Kidney (tissue), 14 donors: Measurements from ENCODE around the gene GARRE1. TPM values are rescaled to one million over a fixed set of nuclear protein-coding genes. Genes with fewer than 3 reads are reported as not detected.
A peak's percentile ranks its signal among the peaks of the same experiment; 100 is the strongest.
"Not testable (repeated sequence)": the region's sequence is repeated elsewhere in the genome, so short reads cannot be mapped to it uniquely, and the experiment has no call there.

ENCODE experiments used
- DNase-seq, 5 donors: peaks; one replicate each; pipeline ENCODE4 v3.0.0-alpha.2; 2013 to 2020
- FAIRE-seq: peaks from 2 replicates; lab custom pipeline; 2012; peaks lifted over from hg19 to GRCh38; lab: Jason Lieb, UNC
- H3K27ac ChIP-seq, 2 donors: one replicate each; pipeline ENCODE4 v1.7.0; 2013; ENCODE audit warnings: low read depth in 2 of 2, low read length in 2 of 2, inconsistent platforms in 1 of 2
- H3K27me3 ChIP-seq: one replicate; pipeline ENCODE4 v1.7.1; 2013; ENCODE audit warnings: low read length, inconsistent platforms; ENCODE audit not compliant: control insufficient read depth, insufficient read depth
- H3K36me3 ChIP-seq, 3 donors: one replicate each; pipeline versions ENCODE4 v1.7.0 to v1.7.1; 2013; ENCODE audit warnings: low read length in 3 of 3, control low read depth in 1 of 3, inconsistent platforms in 1 of 3; ENCODE audit not compliant: insufficient read depth in 3 of 3, control insufficient read depth in 2 of 3
- H3K4me1 ChIP-seq, 3 donors: one replicate each; pipeline versions ENCODE4 v1.7.0 to v1.7.1; 2013; ENCODE audit warnings: low read length in 3 of 3, inconsistent platforms in 1 of 3, low read depth in 1 of 3; ENCODE audit not compliant: control insufficient read depth in 2 of 3, insufficient read depth in 2 of 3
- H3K4me3 ChIP-seq, 3 donors: one replicate each; pipeline versions ENCODE4 v1.7.0 to v1.8.1; 2013; ENCODE audit warnings: low read length in 3 of 3, control low read depth in 1 of 3, inconsistent platforms in 1 of 3
- H3K9ac ChIP-seq, 3 donors: one replicate each; pipeline versions ENCODE4 v1.7.0 to v1.7.1; 2013; ENCODE audit warnings: low read length in 3 of 3, control low read depth in 1 of 3, inconsistent platforms in 1 of 3
- H3K9me3 ChIP-seq, 3 donors: one replicate each; pipeline versions ENCODE4 v1.7.0 to v1.7.1; 2013; ENCODE audit warnings: low read length in 3 of 3, control low read depth in 1 of 3, inconsistent platforms in 1 of 3; ENCODE audit not compliant: control insufficient read depth in 2 of 3, insufficient read depth in 1 of 3
- CTCF ChIP-seq: IDR thresholded peaks from 3 replicates; pipeline ENCODE4 v1.5.1; 2012; ENCODE audit warnings: mild to moderate bottlenecking, moderate library complexity, borderline replicate concordance; ENCODE audit not compliant: insufficient read depth; ENCODE audit errors: extremely low read depth
- intact Hi-C: fragments of 100-400 bp; cut with DNase I; formaldehyde crosslinking; loops from one replicate; pipeline ENCODE4 v1.11.1; 2022
- polyA plus RNA-seq: library from polyadenylated mRNA; stranded (reverse); fragments of 350-450 nt; fragmentation: Illumina TruSeq; extraction: RNeasy Lipid Tissue Mini Kit (QIAGEN cat#74804); gene quantifications from one replicate; pipeline ENCODE4 v1.2.3, GENCODE V29; 2014; ENCODE audit warnings: low read depth, low replicate concordance; ENCODE audit not compliant: insufficient read depth
- total RNA-seq: library from RNA; stranded (reverse); fragmentation: NEBNext Ultra II Directional; extraction: Animal tissue kit (Norgen Biotek cat#: 25700); gene quantifications from one replicate; pipeline ENCODE4 v1.2.1, GENCODE V29; 2021
- donor health status: control.
- donor health status: control.
- donor health status: control.
- donor health status: control.
- donor health status: control.
- donor health status: DM: yes; HTN: yes; CAD: no.
- donor health status: Normal renal cell carcinoma (clear cell type).

Gene GARRE1
- total and polyA plus RNA-seq, 2 donors from 2014 or later: 5.5 to 37.7 TPM

DNA sequence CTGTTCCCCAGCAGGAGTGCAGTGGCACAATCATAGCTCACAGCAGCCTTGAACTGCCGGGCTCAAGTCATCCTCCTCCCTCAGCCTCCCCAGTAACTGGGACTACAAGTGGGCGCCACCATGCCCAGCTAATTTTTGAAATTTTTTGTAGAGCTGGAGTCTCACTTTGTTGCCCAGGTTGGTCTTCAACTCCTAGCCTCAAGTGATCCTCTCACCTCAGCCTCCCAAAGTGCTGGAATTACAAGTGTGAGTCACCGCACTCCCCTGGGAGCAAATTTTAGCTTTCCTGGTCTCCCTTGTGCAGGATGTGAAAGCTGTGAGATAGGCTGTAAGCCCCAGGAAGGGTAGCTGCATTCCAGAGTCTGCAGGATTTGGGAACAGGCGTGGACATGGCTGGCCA lies 5.4 kb upstream of the GARRE1 start:
- DNase-seq: no peak
- Histone ChIP-seq H3K4me3 (no peak overlapping the region), H3K36me3 (no peaks in the 10 kb centered on the region), H3K4me1 (peaks cover 0 to 3% (median 0%) of the 10 kb centered on the region in 3 donors), H3K27ac (no peak overlapping the region), H3K9me3 (no peaks in the 10 kb centered on the region), H3K9ac (no peak overlapping the region), H3K27me3 (no peaks in the 10 kb centered on the region)
- no peak for TF ChIP-seq CTCF
- FAIRE-seq: no peak
- intact Hi-C loops: no loop called here

DNA sequence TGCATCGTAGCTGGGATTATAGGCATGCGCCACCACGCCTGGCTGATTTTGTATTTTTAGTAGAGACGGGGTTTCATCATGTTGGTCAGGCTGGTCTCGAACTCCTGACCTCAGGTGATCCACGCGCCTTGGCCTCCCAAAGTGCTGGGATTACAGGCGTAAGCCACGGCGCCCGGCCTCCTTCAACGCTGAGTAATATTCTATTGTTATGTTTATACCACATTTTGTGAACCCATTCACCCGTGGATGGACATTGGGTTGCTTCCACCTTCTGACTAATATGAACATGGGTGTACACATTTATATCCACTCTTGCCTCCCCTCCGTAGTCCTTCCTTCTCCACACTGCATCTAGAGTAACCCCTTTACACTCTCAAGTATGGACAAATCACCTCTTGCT lies 1.2 kb upstream of the GARRE1 start:
- H3K9ac ChIP-seq, H3K9me3 ChIP-seq, H3K27ac ChIP-seq, H3K4me1 ChIP-seq, intact Hi-C loops, DNase-seq, H3K36me3 ChIP-seq, H3K27me3 ChIP-seq, FAIRE-seq: not testable (repeated sequence)
- peak overlapping the region in 1 of 3 donors; percentile 91 for H3K4me3 ChIP-seq

DNA sequence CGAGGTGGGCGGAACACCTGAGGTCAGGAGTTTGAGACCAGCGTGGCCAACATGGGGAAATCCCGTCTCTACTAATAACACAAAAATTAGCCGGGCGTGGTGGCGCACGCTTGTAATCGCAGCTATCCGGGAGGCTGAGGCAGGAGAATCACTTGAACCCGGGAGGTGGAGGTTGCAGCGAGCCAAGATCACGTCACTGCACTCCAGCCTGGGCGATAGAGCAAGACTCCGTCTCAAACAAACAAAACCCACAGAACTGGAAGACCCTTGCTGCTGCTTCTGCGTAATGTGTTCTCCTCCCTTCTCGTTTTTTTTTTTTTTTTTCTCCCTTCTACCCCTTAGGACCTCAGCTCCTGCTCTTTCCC lies 691 bp upstream of the GARRE1 start:
- not testable (repeated sequence) for FAIRE-seq

DNA sequence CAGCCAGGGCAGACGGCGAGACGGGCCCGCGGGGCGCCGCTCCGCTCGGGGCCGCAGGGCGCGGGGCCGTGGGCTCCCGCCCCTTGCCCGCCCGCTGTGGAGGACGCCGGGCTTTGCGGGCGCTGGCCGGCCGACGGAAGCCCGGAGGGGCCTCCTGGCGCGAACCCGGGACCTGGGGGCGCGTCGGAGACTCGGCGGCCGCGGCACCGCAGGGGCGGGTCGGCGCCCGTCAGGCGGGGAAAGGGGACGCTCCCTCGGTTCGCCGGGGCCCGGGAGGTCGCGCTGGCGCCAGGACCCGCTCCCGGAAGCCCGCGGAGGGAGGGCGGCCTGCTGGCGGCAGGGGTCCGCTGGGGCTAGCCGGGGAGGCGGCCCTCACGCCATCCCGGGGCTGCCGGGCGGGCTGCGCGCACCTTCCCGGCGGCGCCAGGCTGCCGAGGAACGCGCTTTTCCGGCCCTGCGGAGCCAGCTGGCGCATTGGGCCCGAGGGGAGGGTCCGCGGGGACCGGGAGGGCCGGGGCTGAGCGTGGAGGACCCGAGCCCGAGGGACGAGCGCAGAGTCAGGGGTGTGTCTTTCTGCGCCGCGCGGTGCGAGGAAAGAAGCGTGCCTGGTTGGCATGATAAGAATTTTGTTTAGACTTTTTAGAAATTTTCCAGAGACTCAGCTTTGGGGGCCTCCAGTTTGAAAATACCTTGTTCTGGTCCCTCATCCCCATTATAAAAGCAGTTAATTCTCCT lies 511 bp downstream of the GARRE1 start:
- intact Hi-C loops: no loop called here
- FAIRE-seq (no peak), DNase-seq (peak; percentile 51 to 81 (median 70))
- Histone ChIP-seq H3K4me3 (peak overlapping the region; percentile 54 to 78 (median 65)), H3K27ac (peak overlapping the region; percentile 73 to 81), H3K27me3 (no peaks in the 10 kb centered on the region), H3K9me3 (no peaks in the 10 kb centered on the region), H3K36me3 (no peaks in the 10 kb centered on the region), H3K9ac (peak overlapping the region; percentile 8 to 77 (median 49)), H3K4me1 (peaks cover 0 to 6% (median 6%) of the 10 kb centered on the region in 3 donors)
- TF ChIP-seq CTCF: no peak

More for the DNA sequence above, 691 bp upstream of the GARRE1 start:
- H3K27me3 ChIP-seq, H3K9me3 ChIP-seq, H3K4me1 ChIP-seq, intact Hi-C loops, H3K36me3 ChIP-seq: not testable (repeated sequence)
- H3K4me3 ChIP-seq: peak overlapping the region; percentile 85 to 96 (median 91)
- peak in 2 of 5 donors; percentile 49 to 72 for DNase-seq
- peak overlapping the region; percentile 92 to 93 for H3K27ac ChIP-seq
- H3K9ac ChIP-seq: peak overlapping the region; percentile 79 to 91 (median 85)
